SK-N-MC (cell line): ENCODE measurements around the gene TSFM.

Experiments used
- EZH2 ChIP-seq: fragments of 200-600 bp; sonication (generic); IDR thresholded peaks from one replicate; pipeline ENCODE4 v1.6.1; 2017; ENCODE audit warnings: antibody characterized with exemption
- FOXP2 ChIP-seq: optimal IDR thresholded peaks from 2 replicates; pipeline ENCODE3; 2011; ENCODE audit warnings: mild to moderate bottlenecking, moderate library complexity; ENCODE audit not compliant: insufficient read depth; ENCODE audit errors: extremely low read length, control extremely low read depth
- POLR2AphosphoS5 ChIP-seq: IDR thresholded peaks from 2 replicates; pipeline ENCODE4 v1.6.1; 2012; ENCODE audit warnings: mild to moderate bottlenecking, low read depth, low read length, borderline replicate concordance

DNA sequence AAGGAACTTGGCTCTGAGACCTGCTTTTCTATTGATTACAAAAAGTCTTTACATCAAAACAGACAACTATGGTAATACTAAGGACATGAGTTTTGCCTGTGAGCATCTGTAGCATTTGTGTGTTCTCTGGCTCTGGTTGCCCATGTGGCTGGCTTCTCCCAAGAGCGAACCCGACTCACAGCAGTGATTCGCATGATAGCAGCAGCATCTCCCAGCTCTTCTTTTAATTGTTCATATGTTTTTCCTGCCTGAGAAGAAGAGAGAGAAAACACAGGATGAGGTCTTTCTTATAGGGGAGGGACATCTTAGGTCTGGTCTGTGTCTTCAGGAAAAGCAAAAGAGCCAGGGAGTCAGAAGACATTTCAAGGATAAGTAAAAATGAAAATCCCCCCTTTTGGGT is 18.4 kb downstream of the TSFM start:
- TF ChIP-seq EZH2 (no peak), POLR2AphosphoS5 (no peak), FOXP2 (no peak)
